GM12891 (cell line): ENCODE measurements around the gene DTX2.
"Not testable (repeated sequence)": the region's sequence is repeated elsewhere in the genome, so short reads cannot be mapped to it uniquely, and the experiment has no call there.

Experiments
- PAX5 ChIP-seq: IDR thresholded peaks from 2 replicates; pipeline ENCODE4 v1.6.1; 2011; ENCODE audit warnings: low read length, moderate library complexity, mild to moderate bottlenecking; ENCODE audit not compliant: insufficient read depth, severe bottlenecking
- POLR2A ChIP-seq: IDR thresholded peaks from 2 replicates; pipeline ENCODE4 v1.6.1; 2011; ENCODE audit warnings: low read depth, low read length, control low read depth
- POLR2AphosphoS5 ChIP-seq: IDR thresholded peaks from 2 replicates; pipeline ENCODE4 v1.6.1; 2011; ENCODE audit warnings: low read depth, low read length, control low read depth

DNA sequence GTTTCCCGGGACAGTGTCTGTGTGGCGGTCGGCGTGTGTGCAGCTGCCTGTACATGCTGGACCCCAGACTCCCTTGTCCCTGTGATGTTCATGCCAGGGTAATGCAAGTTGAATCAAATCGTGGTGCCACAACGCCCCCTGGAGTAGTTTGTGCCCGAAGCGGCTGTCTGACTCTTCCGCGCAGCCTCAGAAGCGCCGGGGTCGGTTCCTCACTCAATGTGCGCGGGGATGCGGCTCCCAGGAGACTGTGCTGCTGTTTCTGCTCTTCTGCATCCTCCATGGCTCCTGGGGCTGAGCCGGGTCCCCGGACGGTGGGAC is 38.4 kb downstream of the DTX2 start:
- TF ChIP-seq POLR2AphosphoS5, POLR2A, PAX5: not testable (repeated sequence)
